ENCODE data around the gene SDHB.

SDHB gene

GRCh38 chr1:17009706-17010105 is 44.1 kb downstream of the SDHB start:
- DNase-seq, result no peak

GRCh38 chr1:17008208-17008855 is 45.5 kb downstream of the SDHB start:
- no peak for DNase-seq

DNA sequence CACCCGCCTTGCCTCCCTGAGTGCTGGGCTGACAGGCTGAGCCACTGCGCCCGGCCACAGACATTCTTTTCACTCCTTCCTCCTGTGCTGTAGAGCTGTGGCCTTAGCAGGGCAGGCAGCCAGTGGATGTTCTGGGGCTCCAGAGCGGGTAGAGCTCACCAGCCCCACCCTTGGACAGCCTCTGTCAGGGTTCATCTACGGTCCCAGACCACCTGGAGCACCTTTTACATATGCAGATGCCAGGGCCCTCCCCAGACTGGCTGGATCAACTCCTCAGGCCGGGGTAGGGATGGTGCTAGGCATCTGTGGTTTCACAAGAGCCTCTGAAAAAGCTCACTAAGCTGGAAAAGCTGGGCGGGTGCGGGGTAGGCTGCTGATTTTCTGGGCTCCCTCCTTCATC is 46.7 kb downstream of the SDHB start:
- DNase-seq, result no peak

DNA sequence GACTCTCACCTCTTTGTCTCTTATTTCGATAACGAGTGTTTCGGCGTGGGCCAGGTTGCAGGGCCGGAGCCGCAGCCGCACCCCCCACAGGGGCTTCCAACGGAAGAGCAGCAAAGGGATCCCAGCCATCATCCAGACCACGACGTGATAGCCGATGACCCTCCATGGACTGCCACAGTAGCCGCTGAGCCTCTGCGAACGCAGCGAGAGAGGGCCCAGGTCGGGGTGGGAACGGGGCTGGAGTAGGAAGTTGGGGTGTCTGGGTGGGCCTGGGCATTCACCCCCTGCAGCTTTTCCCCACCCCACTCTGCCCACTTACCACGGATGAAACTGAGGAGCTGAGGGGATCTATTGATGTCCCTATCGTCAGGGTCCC is 48.5 kb downstream of the SDHB start:
- no peak for DNase-seq

GRCh38 chr1:17004466-17005364 is 49.1 kb downstream of the SDHB start:
- DNase-seq, result no peak

DNA sequence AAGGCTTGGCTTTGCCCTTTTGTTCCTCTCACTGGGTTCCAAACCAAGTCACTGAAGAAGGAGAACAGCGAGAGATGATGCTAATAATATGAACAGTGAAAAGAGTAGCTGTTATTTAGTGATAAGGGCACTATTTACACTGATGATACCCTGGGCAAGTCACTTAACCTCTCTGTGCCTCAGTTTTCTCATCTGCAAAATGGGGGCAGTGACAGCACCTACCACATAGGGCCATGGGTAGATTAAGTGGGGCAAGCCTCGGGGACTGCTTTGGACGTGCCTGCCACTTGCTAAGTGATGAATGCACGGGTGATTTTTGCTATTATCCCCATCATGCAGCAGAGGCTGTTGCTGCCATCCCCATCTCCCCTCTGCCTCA is 51.3 kb downstream of the SDHB start:
- DNase-seq, result no peak

- DNase-seq, result no peak
These were observed 51.9 kb downstream of the SDHB start for GRCh38 chr1:17001760-17002523.

DNA sequence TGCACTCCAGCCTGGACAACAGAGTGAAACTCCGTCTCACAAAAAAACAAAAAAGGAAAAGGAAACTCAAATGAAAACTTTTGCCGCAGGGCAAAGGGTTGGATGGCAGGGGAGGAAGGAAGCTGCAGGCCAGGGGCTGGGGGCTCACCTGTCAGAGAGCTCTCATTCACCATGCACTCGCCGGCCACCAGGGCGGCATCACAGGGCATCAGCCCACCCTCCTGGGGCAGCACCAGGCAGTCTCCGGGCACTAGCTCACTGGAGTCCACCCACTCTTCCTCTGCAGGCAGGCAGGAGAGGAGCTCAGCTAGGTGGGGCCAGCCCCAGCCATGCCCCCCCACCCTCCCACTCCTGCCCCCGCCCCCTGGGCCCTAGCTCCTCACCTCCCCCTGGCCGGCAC is 54.0 kb downstream of the SDHB start:
- DNase-seq, result no peak

- no peak for DNase-seq
These were observed 55.2 kb downstream of the SDHB start for GRCh38 chr1:16998589-16998988.

GRCh38 chr1:16996845-16997244 is 57.0 kb downstream of the SDHB start:
- DNase-seq, result no peak

GRCh38 chr1:16993521-16994038 is 60.3 kb downstream of the SDHB start:
- DNase-seq, result no peak

- DNase-seq, result no peak
These were observed 61.2 kb downstream of the SDHB start for GRCh38 chr1:16992675-16993074.

GRCh38 chr1:16992102-16992501 is 61.7 kb downstream of the SDHB start:
- DNase-seq, result no peak

DNA sequence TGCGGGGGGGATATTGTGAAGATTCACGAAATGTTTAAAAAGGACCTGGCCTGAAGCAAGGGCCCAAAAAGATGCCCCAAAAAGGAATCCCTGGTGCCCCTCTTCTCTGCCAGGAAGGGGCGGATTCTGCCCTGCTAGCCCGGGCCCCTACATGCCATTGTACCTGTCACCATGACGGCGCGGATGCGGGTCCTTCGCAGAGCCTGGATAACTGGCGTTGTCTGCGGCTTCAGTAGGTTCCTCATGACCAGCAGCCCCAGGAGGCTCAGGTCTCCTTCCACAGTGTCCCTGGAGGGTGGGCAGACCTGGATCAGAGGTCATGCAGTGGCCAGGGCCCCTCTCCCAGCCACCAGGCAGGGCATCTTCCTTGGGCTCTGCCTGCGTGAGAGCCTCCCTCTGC is 62.3 kb downstream of the SDHB start:
- DNase-seq, result no peak

GRCh38 chr1:16989676-16990391 is 64.0 kb downstream of the SDHB start:
- DNase-seq, result no peak

GRCh38 chr1:16988210-16988609 is 65.6 kb downstream of the SDHB start:
- DNase-seq, result no peak

GRCh38 chr1:16986962-16987361 is 66.9 kb downstream of the SDHB start:
- DNase-seq, result no peak

DNA sequence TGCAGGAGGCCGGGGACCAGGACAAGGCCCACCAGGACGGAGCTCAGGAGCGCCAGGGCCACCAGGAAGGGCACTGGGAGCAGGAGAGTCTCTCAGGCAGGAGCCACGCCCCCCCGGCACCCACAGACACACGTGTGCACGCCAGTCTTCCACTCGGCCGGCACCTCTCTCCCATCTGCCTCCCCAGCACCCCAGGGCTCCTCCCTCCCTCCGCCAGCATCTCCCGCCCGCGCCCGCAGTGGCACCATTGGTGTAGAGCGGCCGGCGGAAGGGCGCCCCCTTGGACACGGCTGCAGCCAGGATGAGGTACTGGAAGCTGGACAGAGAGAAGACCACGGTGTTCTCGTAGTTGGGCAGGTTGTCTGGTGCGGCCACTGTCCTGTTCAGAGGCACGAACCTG is 67.3 kb downstream of the SDHB start:
- no peak for DNase-seq

DNA sequence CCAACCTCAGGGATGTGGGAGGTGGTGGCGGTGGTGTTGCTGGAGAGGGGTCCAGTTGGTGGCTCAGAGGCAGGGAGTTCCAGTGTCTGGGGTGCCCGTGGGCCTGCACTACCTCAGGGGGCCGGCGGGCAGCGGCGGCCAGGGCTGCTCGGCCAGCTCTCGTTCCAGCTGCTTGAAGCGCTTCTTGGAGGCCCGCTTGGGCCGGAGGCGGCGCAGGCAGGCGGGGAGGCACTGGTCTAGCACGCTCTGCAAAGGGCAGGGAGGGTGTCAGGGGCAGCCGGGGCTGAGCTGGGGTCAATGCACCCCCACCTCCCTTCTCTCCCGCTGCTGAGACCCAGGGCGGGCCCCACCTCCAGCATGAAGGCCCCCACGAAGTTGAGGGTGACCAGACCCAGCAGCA is 67.7 kb downstream of the SDHB start:
- DNase-seq, result no peak

- DNase-seq, result no peak
These were observed 69.1 kb downstream of the SDHB start for GRCh38 chr1:16984717-16985116.

DNA sequence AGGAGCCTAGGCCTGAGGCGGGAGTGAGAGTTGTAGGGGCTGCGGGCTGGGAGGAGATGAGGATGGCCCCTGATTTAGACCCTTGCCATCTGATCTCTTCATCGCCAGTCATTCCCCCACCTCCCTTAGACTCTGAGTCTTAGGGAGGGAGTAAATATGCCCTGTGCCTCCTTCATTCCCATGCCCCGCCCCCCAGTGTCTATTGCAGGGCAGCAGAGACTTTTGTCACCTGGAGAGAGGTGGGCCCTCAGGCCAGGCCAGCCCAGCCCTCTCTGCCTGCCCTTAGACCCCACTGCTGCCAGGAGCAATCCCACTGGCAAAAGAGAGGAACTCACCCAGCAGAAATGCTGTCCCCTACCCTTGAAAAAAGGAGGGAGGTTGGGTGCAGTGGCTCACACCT is 70.2 kb downstream of the SDHB start:
- DNase-seq, result no peak

DNA sequence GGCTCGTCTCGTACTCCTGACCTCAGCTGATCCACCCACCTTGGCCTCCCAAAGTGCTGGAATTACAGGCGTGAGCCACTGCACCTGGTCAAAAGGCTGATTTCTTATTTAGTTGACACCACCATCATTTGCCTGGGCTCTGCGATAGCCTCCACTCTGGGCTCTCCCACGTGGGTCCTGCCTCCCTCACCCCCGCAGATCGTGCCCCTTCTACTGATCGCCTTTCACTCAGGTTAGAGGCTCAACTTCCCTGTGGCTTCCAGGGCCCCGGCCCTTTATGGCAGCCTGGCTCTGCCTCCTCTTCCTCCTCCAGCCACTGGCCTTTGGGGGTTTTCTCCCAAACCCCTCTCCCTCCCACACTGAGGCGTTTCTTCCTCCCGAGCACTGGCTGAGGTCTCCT is 70.9 kb downstream of the SDHB start:
- DNase-seq, result no peak

GRCh38 chr1:16981269-16981849 is 72.5 kb downstream of the SDHB start:
- no peak for DNase-seq

Data from NCI-H2227 treated with DMSO at 0.1 percent for 48 hours (cell line).